DMS114 treated with DMSO at 0.1 percent for 48 hours (cell line): ENCODE data around the gene KRTAP19-4.
"Not testable (repeated sequence)": the region's sequence is repeated elsewhere in the genome, so short reads cannot be mapped to it uniquely, and the experiment has no call there.

Experiments used
- DNase-seq: peaks from one replicate; lab custom pipeline; 2025; ENCODE audit not compliant: unreplicated experiment; lab: John Stamatoyannopoulos, UW

Gene KRTAP19-4

GRCh38 chr21:30497065-30497464 lies at the start of gene KRTAP19-4:
Gene KRTAP19-4, minus strand, starts transcription at chr21:30497165. Its CDS starts 55 bp downstream, at chr21:30497110.
- DNase-seq: no peak

- no peak for DNase-seq
These were observed 44.8 kb upstream of the KRTAP19-4 start, which contains the start of gene KRTAP19-6 for GRCh38 chr21:30541764-30542163. Gene KRTAP19-6, minus strand, starts transcription at chr21:30541864. Its CDS starts 31 bp downstream, at chr21:30541833.

GRCh38 chr21:30518876-30519275 lies 21.9 kb upstream of the KRTAP19-4 start:
- no peak for DNase-seq

- no peak for DNase-seq
These were observed 18.7 kb upstream of the KRTAP19-4 start for GRCh38 chr21:30515681-30516080.

- DNase-seq: not testable (repeated sequence)
These were observed 8.7 kb upstream of the KRTAP19-4 start for GRCh38 chr21:30505621-30506205.

- DNase-seq: no peak
These were observed 5.1 kb upstream of the KRTAP19-4 start, which contains the start of gene KRTAP19-5 for GRCh38 chr21:30502041-30502440. Gene KRTAP19-5, minus strand, starts transcription at chr21:30502141. Its CDS starts 51 bp downstream, at chr21:30502090.

GRCh38 chr21:30491963-30492428 lies 5.0 kb downstream of the KRTAP19-4 start, which contains the start of gene KRTAP19-3:
Gene KRTAP19-3, minus strand, starts transcription at chr21:30492013. Its CDS starts 56 bp downstream, at chr21:30491957.
- no peak for DNase-seq

GRCh38 chr21:30487336-30487735 lies 9.6 kb downstream of the KRTAP19-4 start, which contains the start of gene KRTAP19-2:
Gene KRTAP19-2, minus strand, starts transcription at chr21:30487436. Its CDS starts 88 bp downstream, at chr21:30487348.
- DNase-seq: no peak

GRCh38 chr21:30486180-30486579 lies 10.8 kb downstream of the KRTAP19-4 start:
- no peak for DNase-seq

GRCh38 chr21:30482130-30482529 lies 14.8 kb downstream of the KRTAP19-4 start:
- DNase-seq: no peak

- DNase-seq: no peak
These were observed 16.8 kb downstream of the KRTAP19-4 start, which contains the start of gene KRTAP19-1 for GRCh38 chr21:30480145-30480544. Gene KRTAP19-1, minus strand, starts transcription at chr21:30480367. Its CDS starts 50 bp downstream, at chr21:30480317.

GRCh38 chr21:30479259-30479658 lies 17.7 kb downstream of the KRTAP19-4 start:
- DNase-seq: no peak

- no peak for DNase-seq
These were observed 19.0 kb downstream of the KRTAP19-4 start for GRCh38 chr21:30478004-30478403.

GRCh38 chr21:30468900-30469714 lies 27.9 kb downstream of the KRTAP19-4 start:
- no peak for DNase-seq

GRCh38 chr21:30463713-30464112 lies 33.3 kb downstream of the KRTAP19-4 start:
- DNase-seq: peak; percentile 2

GRCh38 chr21:30448514-30448913 lies 48.5 kb downstream of the KRTAP19-4 start:
- DNase-seq: no peak

- DNase-seq: no peak
These were observed 49.9 kb downstream of the KRTAP19-4 start for GRCh38 chr21:30447056-30447455.
